Adrenal gland (tissue), 5 donors: Measurements from ENCODE around the gene PRL.

Source experiments
- POLR2A ChIP-seq, 2 donors: fragments of 450-650 bp; IDR thresholded peaks; one replicate each; pipeline ENCODE4 v1.6.1; 2017; ENCODE audit warnings: antibody characterized with exemption in 2 of 2, mild to moderate bottlenecking in 2 of 2, moderate library complexity in 1 of 2
- TF ChIP-seq, protein P1 (sequence below), 6 experiments: fragments of 450-650 bp in 4 of 6; fragments of 200-600 bp in 2 of 6; sonication (generic) in 1 of 6; IDR thresholded peaks; 1 replicate in 5 of 6; 2 replicates in 1 of 6; pipeline versions ENCODE4 v1.5.1 to v1.8.0; 2016 to 2021; ENCODE audit warnings: antibody characterized with exemption in 6 of 6, mild to moderate bottlenecking in 2 of 6, moderate library complexity in 1 of 6
- donor health status: DM: no; HTN: no; CAD: no.

- TF ChIP-seq, protein P1, sequence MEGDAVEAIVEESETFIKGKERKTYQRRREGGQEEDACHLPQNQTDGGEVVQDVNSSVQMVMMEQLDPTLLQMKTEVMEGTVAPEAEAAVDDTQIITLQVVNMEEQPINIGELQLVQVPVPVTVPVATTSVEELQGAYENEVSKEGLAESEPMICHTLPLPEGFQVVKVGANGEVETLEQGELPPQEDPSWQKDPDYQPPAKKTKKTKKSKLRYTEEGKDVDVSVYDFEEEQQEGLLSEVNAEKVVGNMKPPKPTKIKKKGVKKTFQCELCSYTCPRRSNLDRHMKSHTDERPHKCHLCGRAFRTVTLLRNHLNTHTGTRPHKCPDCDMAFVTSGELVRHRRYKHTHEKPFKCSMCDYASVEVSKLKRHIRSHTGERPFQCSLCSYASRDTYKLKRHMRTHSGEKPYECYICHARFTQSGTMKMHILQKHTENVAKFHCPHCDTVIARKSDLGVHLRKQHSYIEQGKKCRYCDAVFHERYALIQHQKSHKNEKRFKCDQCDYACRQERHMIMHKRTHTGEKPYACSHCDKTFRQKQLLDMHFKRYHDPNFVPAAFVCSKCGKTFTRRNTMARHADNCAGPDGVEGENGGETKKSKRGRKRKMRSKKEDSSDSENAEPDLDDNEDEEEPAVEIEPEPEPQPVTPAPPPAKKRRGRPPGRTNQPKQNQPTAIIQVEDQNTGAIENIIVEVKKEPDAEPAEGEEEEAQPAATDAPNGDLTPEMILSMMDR (IDR thresholded peaks at IDR 0.05) = no peak
- no peak for TF ChIP-seq POLR2A (IDR thresholded peaks at IDR 0.05)
These were observed 45.5 kb downstream of the PRL start for GRCh38 chr6:22251348-22251747.
